A673 (cell line): Measurements from ENCODE around the gene NPAS2.

Source experiments
- CTCF ChIP-seq: fragments of 300-800, 200-600 bp; sonication (generic); conservative IDR thresholded peaks from 2 replicates; pipeline ENCODE4 v1.5.1; 2017; ENCODE audit warnings: low read depth, mild to moderate bottlenecking, antibody characterized with exemption, low read length, moderate library complexity, mixed read lengths
- EZH2 ChIP-seq: fragments of 200-600 bp; sonication (generic); IDR thresholded peaks from 2 replicates; pipeline ENCODE4 v1.6.1; 2017; ENCODE audit warnings: borderline replicate concordance, low read depth, mild to moderate bottlenecking, mixed read lengths, antibody characterized with exemption, low read length; ENCODE audit not compliant: poor library complexity, severe bottlenecking

GRCh38 chr2:101037161-101037755 lies 217.3 kb downstream of the NPAS2 start:
- TF ChIP-seq CTCF (no peak), EZH2 (no peak)
